HFF-Myc (cell line): ENCODE data around the gene NPRL2.

Experiments used
- DNase-seq: peaks from one replicate; pipeline ENCODE4 v3.0.0-alpha.2; 2011; ENCODE audit warnings: low read depth; ENCODE audit errors: extremely low read depth
- H3K4me3 ChIP-seq: replicated peaks from 2 replicates; pipeline ENCODE4 v1.5.1; 2011; ENCODE audit warnings: low read depth, mild to moderate bottlenecking, control low read depth, low read length
- CTCF ChIP-seq: IDR thresholded peaks from 2 replicates; pipeline ENCODE4 v1.5.1; 2012; ENCODE audit warnings: mild to moderate bottlenecking, low read depth, low read length, control low read depth; ENCODE audit errors: missing control alignments

NPRL2 gene

GRCh38 chr3:50351323-50351697 lies 735 bp upstream of the NPRL2 start:
- peak overlapping the region; percentile 75 for H3K4me3 ChIP-seq
- no peak for TF ChIP-seq CTCF
- DNase-seq: no peak

GRCh38 chr3:50350213-50350526 lies 405 bp downstream of the NPRL2 start:
- TF ChIP-seq CTCF: no peak
- H3K4me3 ChIP-seq: peak overlapping the region; percentile 75
- DNase-seq: no peak

DNA sequence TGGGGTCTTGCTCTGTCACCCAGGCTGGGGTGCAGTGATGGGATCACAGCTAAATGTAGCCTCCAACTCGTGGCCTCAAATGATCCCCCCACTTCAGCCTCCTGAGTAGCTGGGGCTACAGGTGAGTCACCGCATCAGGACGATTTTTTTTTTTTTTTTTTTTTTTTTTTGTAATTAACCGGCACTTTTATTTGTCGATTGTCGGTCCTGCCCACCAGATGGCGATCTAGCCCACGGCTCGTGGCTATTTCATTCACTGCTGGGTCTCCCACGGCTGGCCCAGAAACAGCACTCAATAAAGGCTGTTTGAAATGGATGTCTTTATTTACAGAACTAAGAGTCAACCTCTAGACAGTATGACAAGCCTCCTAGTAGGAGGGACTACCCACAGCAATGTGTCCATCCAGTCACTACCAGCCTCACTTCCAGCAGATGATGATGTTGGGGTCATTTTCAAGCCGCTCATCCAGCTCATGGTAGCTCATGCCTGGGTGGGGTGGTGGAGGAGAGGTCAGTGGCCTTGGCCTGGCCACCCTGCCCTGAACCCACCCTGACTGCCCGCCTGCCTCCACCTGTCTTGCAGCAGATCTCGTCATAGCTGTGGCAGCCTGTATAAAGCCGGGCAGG lies 3.3 kb downstream of the NPRL2 start:
- no peak overlapping the region for H3K4me3 ChIP-seq
- TF ChIP-seq CTCF: peak; percentile 62
- no peak for DNase-seq

- TF ChIP-seq CTCF: no peak
- no peak for DNase-seq
These were observed 4.9 kb downstream of the NPRL2 start, which contains the start of gene ZMYND10 for GRCh38 chr3:50345586-50346234. Gene ZMYND10 (minus strand): TSS chr3:50345732. CDS start chr3:50345579, 153 bp downstream.

DNA sequence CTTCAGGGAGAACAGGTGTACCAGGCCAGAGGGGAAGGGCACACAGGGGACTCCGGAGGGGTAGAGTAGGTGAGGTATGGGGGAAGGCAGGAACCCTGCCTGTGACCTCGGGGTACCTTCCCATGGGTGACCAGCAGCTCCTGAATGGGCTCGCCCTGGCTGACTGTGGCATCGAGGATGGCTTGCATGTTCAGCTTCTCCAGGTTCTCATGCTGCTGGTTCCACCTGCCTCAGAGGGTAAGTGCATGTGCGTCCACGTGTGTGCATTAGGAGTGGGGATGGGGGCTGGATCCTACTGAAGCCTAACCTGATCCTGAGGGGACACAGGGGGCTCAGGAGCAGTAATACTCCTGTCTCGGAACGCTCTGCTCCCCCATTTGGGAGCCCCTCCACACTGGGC lies 5.6 kb downstream of the NPRL2 start:
- no peak for DNase-seq
- no peak for TF ChIP-seq CTCF
- peak overlapping the region; percentile 40 for H3K4me3 ChIP-seq

More at GRCh38 chr3:50345586-50346234, 4.9 kb downstream of the NPRL2 start, which contains the start of gene ZMYND10:
- peak within 1 kb of the TSS; percentile 40 for H3K4me3 ChIP-seq

DNA sequence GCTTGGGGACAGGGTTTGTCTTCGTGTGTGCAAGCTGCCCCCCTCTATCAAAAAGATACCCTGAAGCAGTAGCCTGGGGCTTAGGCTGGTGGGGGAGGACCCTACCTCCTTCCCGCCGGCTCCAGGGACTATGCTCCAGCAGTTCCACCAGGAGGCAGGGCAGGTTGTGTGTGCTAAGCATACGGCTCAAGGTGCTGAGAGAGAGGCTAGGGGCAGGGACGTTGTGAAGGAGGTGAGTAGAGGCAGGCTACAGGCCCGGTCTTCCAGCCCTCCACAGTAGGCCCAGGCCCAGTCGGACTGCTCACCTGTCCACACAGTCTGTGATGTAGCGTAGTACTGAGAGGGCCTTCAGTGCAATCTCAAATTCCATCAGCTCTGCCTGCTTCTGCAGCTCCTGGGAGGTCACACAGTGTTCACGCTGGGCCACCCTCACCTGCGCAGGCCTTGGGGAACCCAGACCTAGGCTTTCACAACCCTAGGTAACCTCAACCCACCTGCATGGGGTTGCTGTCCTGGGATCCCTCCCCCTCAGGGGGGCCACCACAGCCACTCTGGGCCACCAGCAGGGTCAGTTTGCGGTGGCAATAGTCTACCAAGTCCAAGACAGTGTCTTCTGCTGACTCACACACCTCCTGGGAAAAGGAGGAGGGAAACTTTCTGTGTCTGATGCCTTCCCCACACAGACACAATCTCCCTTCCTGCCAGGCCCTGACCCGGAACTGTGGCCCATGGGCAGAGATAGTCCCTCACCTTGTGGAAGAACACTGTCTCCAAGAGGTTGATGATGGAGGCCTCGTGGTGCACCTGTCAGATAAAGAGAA lies 7.6 kb downstream of the NPRL2 start:
- TF ChIP-seq CTCF: no peak
- no peak overlapping the region for H3K4me3 ChIP-seq
- DNase-seq: no peak
